Fibroblast of villous mesenchyme (primary cell): ENCODE results near the gene PPFIA4. TPM values are rescaled to one million over a fixed set of nuclear protein-coding genes. Genes with fewer than 3 reads are reported as not detected.

Source experiments
- DNase-seq: peaks from one replicate; pipeline ENCODE4 v3.0.0-alpha.2; 2010; ENCODE audit warnings: low read depth
- H3K4me3 ChIP-seq: 2 replicates; pipeline ENCODE4 v1.5.1; 2011; ENCODE audit warnings: low read depth, mild to moderate bottlenecking, low read length
- CTCF ChIP-seq: IDR thresholded peaks from 2 replicates; pipeline ENCODE4 v1.5.1; 2012; ENCODE audit warnings: low read depth, mild to moderate bottlenecking, low read length; ENCODE audit not compliant: insufficient read depth
- total RNA-seq: library from RNA; depleted of rRNA; stranded (reverse); fragments of >200 nt; gene quantifications from 2 replicates; pipeline ENCODE4 v1.2.3, GENCODE V29; 2012

Gene PPFIA4
- total RNA-seq, 1 donor = 4.3 TPM

- no peak for DNase-seq
- no peak for TF ChIP-seq CTCF
- H3K4me3 ChIP-seq = no peak overlapping the region
These were observed 32.3 kb downstream of the PPFIA4 start for GRCh38 chr1:203058676-203058935.

GRCh38 chr1:203059485-203059884, 33.2 kb downstream of the PPFIA4 start:
- H3K4me3 ChIP-seq = no peak overlapping the region
- no peak for TF ChIP-seq CTCF
- DNase-seq = no peak

- no peak for TF ChIP-seq CTCF
- no peak overlapping the region for H3K4me3 ChIP-seq
- DNase-seq = no peak
These were observed 33.8 kb downstream of the PPFIA4 start for GRCh38 chr1:203060115-203060514.

GRCh38 chr1:203063287-203063686, 37.0 kb downstream of the PPFIA4 start:
- no peak for TF ChIP-seq CTCF
- no peak for DNase-seq
- no peak overlapping the region for H3K4me3 ChIP-seq

- no peak for TF ChIP-seq CTCF
- no peak for DNase-seq
- H3K4me3 ChIP-seq = no peak overlapping the region
These were observed 38.9 kb downstream of the PPFIA4 start for GRCh38 chr1:203065191-203065590.

GRCh38 chr1:203065986-203066385, 39.7 kb downstream of the PPFIA4 start:
- TF ChIP-seq CTCF = no peak
- DNase-seq = no peak

GRCh38 chr1:203066965-203067364, 40.7 kb downstream of the PPFIA4 start:
- TF ChIP-seq CTCF = no peak

More at GRCh38 chr1:203065986-203066385, 39.7 kb downstream of the PPFIA4 start:
- H3K4me3 ChIP-seq = no peak overlapping the region

More at GRCh38 chr1:203066965-203067364, 40.7 kb downstream of the PPFIA4 start:
- no peak overlapping the region for H3K4me3 ChIP-seq
- DNase-seq = no peak
